ENCODE data around the gene FAM161A. TPM values are rescaled to one million over a fixed set of nuclear protein-coding genes. Genes with fewer than 3 reads are reported as not detected.

Gene FAM161A
- total and polyA plus RNA-seq, 3 donors from 2014 or later, result 13.3 to 24.7 (median 18.2) TPM

GRCh38 chr2:61786876-61787275 is 67.0 kb downstream of the FAM161A start:
- 90 to 93% methylated on average over 2 of the region's 2 CpGs for WGBS, 2 donors
- Histone ChIP-seq H3K4me3 (no peak overlapping the region), H3K4me1 (no peaks in the 10 kb centered on the region), H3K9me3 (no peaks in the 10 kb centered on the region), H3K36me3 (ENCODE audit: low read depth, missing control alignments) (no peaks in the 10 kb centered on the region), H3K27me3 (no peaks in the 10 kb centered on the region), H3K27ac (no peak overlapping the region)
- intact Hi-C loops (cut with DNase I; ENCODE audit: low total_unique reads), result no loop called here
- no peak for DNase-seq
- TF ChIP-seq POLR2A (IDR thresholded peaks at IDR 0.05) (no peak), CTCF (IDR thresholded peaks at IDR 0.05) (no peak)

- Histone ChIP-seq H3K4me1 (no peaks in the 10 kb centered on the region), H3K9me3 (no peaks in the 10 kb centered on the region), H3K27ac (no peak overlapping the region), H3K36me3 (ENCODE audit: low read depth, missing control alignments) (no peaks in the 10 kb centered on the region), H3K4me3 (no peak overlapping the region), H3K27me3 (no peaks in the 10 kb centered on the region)
- no peak for DNase-seq
- intact Hi-C loops (cut with DNase I; ENCODE audit: low total_unique reads), result no loop called here
- TF ChIP-seq POLR2A (IDR thresholded peaks at IDR 0.05), result no peak
- TF ChIP-seq CTCF (IDR thresholded peaks at IDR 0.05), result no peak
Observed at GRCh38 chr2:61785583-61785982, 68.3 kb downstream of the FAM161A start.

GRCh38 chr2:61784643-61785042 is 69.2 kb downstream of the FAM161A start:
- intact Hi-C loops (cut with DNase I; ENCODE audit: low total_unique reads), result no loop called here
- no peaks in the 10 kb centered on the region for H3K27me3 ChIP-seq
- TF ChIP-seq POLR2A (IDR thresholded peaks at IDR 0.05), result no peak
- TF ChIP-seq CTCF (IDR thresholded peaks at IDR 0.05), result no peak
- H3K4me3 ChIP-seq, result no peak overlapping the region
- H3K27ac ChIP-seq, result no peak overlapping the region
- H3K9me3 ChIP-seq, result no peaks in the 10 kb centered on the region
- DNase-seq, result no peak
- 64 to 69% methylated on average over 4 of the region's 4 CpGs for WGBS, 2 donors
- H3K4me1 ChIP-seq, result no peaks in the 10 kb centered on the region
- no peaks in the 10 kb centered on the region for H3K36me3 ChIP-seq (ENCODE audit: low read depth, missing control alignments)

- Histone ChIP-seq H3K27ac (no peak overlapping the region), H3K36me3 (ENCODE audit: low read depth, missing control alignments) (no peaks in the 10 kb centered on the region), H3K9me3 (no peaks in the 10 kb centered on the region), H3K4me3 (no peak overlapping the region), H3K4me1 (no peaks in the 10 kb centered on the region), H3K27me3 (no peaks in the 10 kb centered on the region)
- no peak for DNase-seq
- 89 to 92% methylated on average over 8 of the region's 8 CpGs for WGBS, 2 donors
- no peak for TF ChIP-seq CTCF (IDR thresholded peaks at IDR 0.05)
- no peak for TF ChIP-seq POLR2A (IDR thresholded peaks at IDR 0.05)
- intact Hi-C loops (cut with DNase I; ENCODE audit: low total_unique reads), result no loop called here
Observed at GRCh38 chr2:61775956-61776570, 77.8 kb downstream of the FAM161A start.

Small RNA genes within 50 kb of the gene (small RNA-seq; reads per million reads assigned to genes)
- gene RPS24P7, result 0 reads per million in 2 donors

Other genes starting within 250 kb of the FAM161A start
- gene CCT4, start 34.6 kb upstream of the FAM161A start, total RNA-seq, result 10 to 100 TPM; 82.3 to 82.9 TPM
- 196 TPM for gene CCT4, start 34.6 kb upstream of the FAM161A start, polyA plus RNA-seq (ENCODE audit: insufficient read depth, low read depth, low replicate concordance)
- 10 to 100 TPM; 61.7 to 87.9 TPM for gene COMMD1, start 51.6 kb upstream of the FAM161A start, total RNA-seq
- 85.2 TPM for gene COMMD1, start 51.6 kb upstream of the FAM161A start, polyA plus RNA-seq (ENCODE audit: insufficient read depth, low read depth, low replicate concordance)

Data from testis (tissue), 3 donors.